H1 (cell line): Measurements from ENCODE around the gene GALR1. TPM values are rescaled to one million over a fixed set of nuclear protein-coding genes. Genes with fewer than 3 reads are reported as not detected.

Experiments
- CHD7 ChIP-seq: fragments of 300-600 bp; sonication (generic); IDR thresholded peaks from 2 replicates; pipeline ENCODE4 v1.7.1; 2012; ENCODE audit warnings: low read length, moderate library complexity, mild to moderate bottlenecking, inconsistent platforms; ENCODE audit not compliant: insufficient replicate concordance
- polyA plus RNA-seq, 7 experiments: library from polyadenylated mRNA; depleted of rRNA in 3 of 7; stranded (reverse) in 5 of 7; unstranded in 2 of 7; fragments of >200 nt in 5 of 7; fragments of 200-250 nt in 2 of 7; gene quantifications; 1 replicate in 5 of 7; 2 replicates in 1 of 7; 4 replicates in 1 of 7; pipeline versions ENCODE4 v1.2.1 to v1.2.3, GENCODE V29; 2011 to 2013; ENCODE audit warnings: missing spikeins in 2 of 7, mixed read lengths in 2 of 7
- total RNA-seq: library from RNA; stranded (reverse); fragmentation: NEBNext Ultra II Directional; extraction: Animal tissue kit (Norgen Biotek cat#: 25700); gene quantifications from 2 replicates; pipeline ENCODE4 v1.2.1, GENCODE V29; 2021

The GALR1 gene
- total and polyA plus RNA-seq, 2 of the 8 experiments (the other 6 are each of a cell fraction or from before 2014, with no cell fraction given) = 0.09 to 1.6 TPM

DNA sequence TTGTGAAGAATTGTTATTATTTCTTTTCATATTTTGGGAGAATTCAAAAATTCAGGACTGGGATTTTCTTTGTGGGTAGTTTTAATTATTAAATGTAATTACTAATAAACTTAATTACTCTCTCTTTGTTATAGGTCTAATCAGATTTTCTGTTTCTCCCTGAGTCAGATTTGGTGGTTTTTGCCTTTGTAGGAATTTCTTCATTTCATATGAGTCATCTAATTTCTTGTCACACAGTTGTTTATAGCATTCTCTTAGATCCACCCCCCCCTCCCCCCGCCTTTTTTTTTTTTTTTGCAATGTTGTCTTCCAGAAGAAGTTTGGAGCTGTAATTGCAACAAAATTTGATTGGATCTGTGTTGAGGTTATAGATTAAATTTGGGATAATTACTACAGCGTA is 26.0 kb upstream of the GALR1 start (continued):
- TF ChIP-seq CHD7 = no peak
